K562 (cell line): ENCODE measurements around the gene C10orf105. TPM values are rescaled to one million over a fixed set of nuclear protein-coding genes. Genes with fewer than 3 reads are reported as not detected.
A peak's percentile ranks its signal among the peaks of the same experiment; 100 is the strongest.

Source experiments
- BHLHE40 ChIP-seq: IDR thresholded peaks from 2 replicates; pipeline ENCODE4 v1.6.1; 2011; ENCODE audit warnings: low read length, improper control_type of control experiment
- BRD4 ChIP-seq: fragments of 200-600 bp; sonication (generic); IDR thresholded peaks from 2 replicates; pipeline ENCODE4 v1.6.1; 2017; ENCODE audit warnings: inconsistent platforms
- MTA1 ChIP-seq: fragments of 450-650 bp; IDR thresholded peaks from 2 replicates; pipeline ENCODE4 v1.6.1; 2017; ENCODE audit warnings: borderline replicate concordance
- PCBP1 ChIP-seq: fragments of 200-400 bp; formaldehyde crosslinking; IDR thresholded peaks from 2 replicates; pipeline ENCODE4 v1.6.1; 2018; ENCODE audit warnings: mild to moderate bottlenecking, low read depth, low read length; ENCODE audit not compliant: poor library complexity, severe bottlenecking
- PHF20 ChIP-seq: fragments of 450-650 bp; IDR thresholded peaks from 2 replicates; pipeline ENCODE4 v1.6.1; 2018; ENCODE audit not compliant: partially characterized antibody
- PTTG1 ChIP-seq: fragments of 450-650 bp; IDR thresholded peaks from 2 replicates; pipeline ENCODE4 v1.6.1; 2016; ENCODE audit warnings: low read depth, mild to moderate bottlenecking, missing genetic modification characterization, missing compliant biosample characterization
- TBL1XR1 ChIP-seq, 2 experiments: IDR thresholded peaks; 2 replicates each; pipeline ENCODE4 v1.6.1; 2012; ENCODE audit warnings: improper control_type of control experiment in 2 of 2, low read length in 2 of 2, mild to moderate bottlenecking in 1 of 2
- ZBTB17 ChIP-seq: fragments of 450-650 bp; formaldehyde crosslinking; IDR thresholded peaks from 2 replicates; pipeline ENCODE4 v1.4.0; 2020; ENCODE audit warnings: mild to moderate bottlenecking
- ZFX ChIP-seq: sonication (generic); formaldehyde crosslinking; IDR thresholded peaks from 2 replicates; pipeline ENCODE4 v1.8.0; 2022; ENCODE audit warnings: mild to moderate bottlenecking, missing genetic modification reagents, moderate library complexity
- ZKSCAN8 ChIP-seq: fragments of 200-800 bp; sonication (Bioruptor generic); IDR thresholded peaks from 2 replicates; pipeline ENCODE4 v1.6.1; 2016; ENCODE audit warnings: missing genetic modification characterization, missing compliant biosample characterization
- ZNF197 ChIP-seq: fragments of 200-800 bp; sonication (Bioruptor generic); IDR thresholded peaks from 2 replicates; pipeline ENCODE4 v1.6.1; 2016; ENCODE audit warnings: low read depth, missing genetic modification characterization, missing compliant biosample characterization
- ZNF347 ChIP-seq: fragments of 450-650 bp; formaldehyde crosslinking; IDR thresholded peaks from 2 replicates; pipeline ENCODE4 v1.4.0; 2020; ENCODE audit warnings: low read depth, mild to moderate bottlenecking, moderate library complexity
- ZNF584 ChIP-seq: fragments of 200-800 bp; sonication (Bioruptor generic); IDR thresholded peaks from 2 replicates; pipeline ENCODE4 v1.6.1; 2016; ENCODE audit warnings: low read depth, mild to moderate bottlenecking, missing genetic modification characterization, missing compliant biosample characterization
- polyA plus RNA-seq, 8 experiments: library from polyadenylated mRNA; depleted of rRNA in 4 of 8; stranded (reverse) in 5 of 8; unstranded in 3 of 8; fragments of >200 nt; fragmentation: Nextera tagmentation in 2 of 8; fragmentation: Illumina TruSeq in 1 of 8; extraction: Ambion mirVana in 2 of 8; extraction: Trizol in 1 of 8; gene quantifications; 2 replicates each; pipeline versions ENCODE4 v1.2.1 to v1.2.3, GENCODE V29; 2011 to 2014; ENCODE audit warnings: inconsistent platforms in 1 of 8, missing spikeins in 1 of 8
- total RNA-seq, 7 experiments: library from RNA; depleted of rRNA in 6 of 7; stranded (reverse); fragments of >200 nt in 6 of 7; fragmentation: Illumina TruSeq in 2 of 7; extraction: Trizol in 2 of 7; gene quantifications; 2 replicates each; pipeline versions ENCODE4 v1.2.1 to v1.2.3, GENCODE V29; 2011 to 2021; ENCODE audit warnings: low replicate concordance in 1 of 7
- TF ChIP-seq, protein P1 (sequence below), 2 experiments: IDR thresholded peaks; 2 replicates each; pipeline ENCODE4 v1.6.1; 2011; ENCODE audit warnings: borderline replicate concordance in 1 of 2, control low read depth in 1 of 2, low read depth in 1 of 2, low read length in 1 of 2, mild to moderate bottlenecking in 1 of 2, mixed read lengths in 1 of 2, moderate library complexity in 1 of 2; ENCODE audit not compliant: insufficient read depth in 1 of 2, insufficient read length in 1 of 2, poor library complexity in 1 of 2, severe bottlenecking in 1 of 2; ENCODE audit errors: extremely low read depth in 1 of 2
- TF ChIP-seq, protein P2 (sequence below): fragments of 200-800 bp; sonication (Bioruptor generic); IDR thresholded peaks from 2 replicates; pipeline ENCODE4 v1.6.1; 2017; ENCODE audit warnings: missing genetic modification characterization, missing compliant biosample characterization
- TF ChIP-seq, protein P3 (sequence below), 2 experiments: fragments of 450-650 bp in 1 of 2; sonication (generic) in 1 of 2; formaldehyde crosslinking; conservative IDR thresholded peaks; 2 replicates each; pipeline versions ENCODE4 v1.4.0 to v1.8.1; 2020 to 2022; ENCODE audit warnings: mild to moderate bottlenecking in 1 of 2, missing genetic modification reagents in 1 of 2
- TF ChIP-seq, protein P4 (sequence below): fragments of 450-650 bp; formaldehyde crosslinking; IDR thresholded peaks from 2 replicates; pipeline ENCODE4 v1.4.0; 2020; ENCODE audit warnings: mild to moderate bottlenecking, moderate library complexity

The C10orf105 gene
- total and polyA plus RNA-seq, 9 of the 15 experiments (the other 6 are each of a cell fraction or from before 2014, with no cell fraction given), result 0.03 to 0.25 (median 0.04) TPM; not detected in 3

DNA sequence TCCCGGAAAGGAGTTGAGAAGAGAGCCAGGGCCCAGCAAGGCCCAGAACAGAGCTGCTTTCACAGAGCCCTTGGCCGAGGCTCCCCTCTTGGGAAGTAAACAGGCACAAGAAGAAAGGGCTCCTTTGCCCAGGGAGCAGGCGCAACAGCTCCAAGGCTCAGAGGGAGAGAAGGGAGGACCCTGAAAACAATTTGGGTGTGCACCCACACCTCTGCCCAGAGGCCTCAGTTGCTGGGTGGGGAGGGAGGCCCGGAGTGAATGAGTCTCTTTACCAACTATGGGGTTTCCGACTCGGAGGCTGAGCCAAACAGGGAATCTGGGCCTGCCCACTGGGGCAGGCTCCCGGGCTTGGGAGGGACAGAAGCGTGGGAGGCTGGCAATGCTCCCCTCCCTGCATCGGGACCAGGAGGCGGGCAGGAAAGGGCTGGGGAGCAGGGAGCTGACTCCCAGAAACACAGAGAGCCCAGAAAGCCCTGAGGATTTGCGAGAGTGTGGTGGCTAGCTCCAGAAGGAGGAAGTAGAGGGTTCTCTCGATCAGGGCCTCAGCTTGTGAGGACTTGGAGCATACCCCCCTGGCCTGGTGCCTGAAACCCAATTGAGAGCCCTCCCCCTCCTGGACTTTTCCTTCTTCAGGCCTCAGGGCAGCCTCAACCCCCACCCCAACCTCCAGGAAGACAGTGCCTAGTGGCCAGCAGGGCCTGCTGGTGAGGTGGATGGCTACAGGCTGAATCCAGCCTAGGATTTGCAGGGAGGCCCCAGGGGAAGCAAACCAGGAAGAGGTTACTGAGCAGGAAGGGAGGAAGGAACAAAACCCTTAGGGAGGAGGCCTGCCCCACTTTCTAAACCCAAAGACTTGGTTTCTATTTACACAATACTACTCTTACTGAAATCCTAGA, 6.2 kb downstream of the C10orf105 start (continued):
- TF ChIP-seq, protein P1, sequence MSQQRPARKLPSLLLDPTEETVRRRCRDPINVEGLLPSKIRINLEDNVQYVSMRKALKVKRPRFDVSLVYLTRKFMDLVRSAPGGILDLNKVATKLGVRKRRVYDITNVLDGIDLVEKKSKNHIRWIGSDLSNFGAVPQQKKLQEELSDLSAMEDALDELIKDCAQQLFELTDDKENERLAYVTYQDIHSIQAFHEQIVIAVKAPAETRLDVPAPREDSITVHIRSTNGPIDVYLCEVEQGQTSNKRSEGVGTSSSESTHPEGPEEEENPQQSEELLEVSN (IDR thresholded peaks at IDR 0.05; ENCODE audit: borderline replicate concordance in 1 of 2, extremely low read depth in 1 of 2, insufficient read depth in 1 of 2, insufficient read length in 1 of 2, low read depth in 1 of 2, low read length in 1 of 2, poor library complexity in 1 of 2, severe bottlenecking in 1 of 2), result peak in 1 of 2 experiments; percentile 7
- peak; percentile 17; the same call in 1 of the 2 replicates for TF ChIP-seq MTA1
- TF ChIP-seq, protein P2, sequence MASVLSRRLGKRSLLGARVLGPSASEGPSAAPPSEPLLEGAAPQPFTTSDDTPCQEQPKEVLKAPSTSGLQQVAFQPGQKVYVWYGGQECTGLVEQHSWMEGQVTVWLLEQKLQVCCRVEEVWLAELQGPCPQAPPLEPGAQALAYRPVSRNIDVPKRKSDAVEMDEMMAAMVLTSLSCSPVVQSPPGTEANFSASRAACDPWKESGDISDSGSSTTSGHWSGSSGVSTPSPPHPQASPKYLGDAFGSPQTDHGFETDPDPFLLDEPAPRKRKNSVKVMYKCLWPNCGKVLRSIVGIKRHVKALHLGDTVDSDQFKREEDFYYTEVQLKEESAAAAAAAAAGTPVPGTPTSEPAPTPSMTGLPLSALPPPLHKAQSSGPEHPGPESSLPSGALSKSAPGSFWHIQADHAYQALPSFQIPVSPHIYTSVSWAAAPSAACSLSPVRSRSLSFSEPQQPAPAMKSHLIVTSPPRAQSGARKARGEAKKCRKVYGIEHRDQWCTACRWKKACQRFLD (CRISPR knock-in tag), result peak; percentile 36
- TF ChIP-seq ZNF197 (CRISPR knock-in tag), result peak; percentile 81
- TF ChIP-seq BHLHE40, result no peak
- TF ChIP-seq BRD4, result peak; percentile 88; the same call in 1 of the 2 replicates
- no peak for TF ChIP-seq TBL1XR1 (IDR thresholded peaks at IDR 0.05; ENCODE audit: low read length in 2 of 2)
- no peak for TF ChIP-seq PCBP1
- TF ChIP-seq ZNF347, result no peak
- 0 out of 2 replicates have a peak, but pooled peaks have one; percentile 53 for TF ChIP-seq ZBTB17 (CRISPR knock-in tag)
- TF ChIP-seq, protein P3, sequence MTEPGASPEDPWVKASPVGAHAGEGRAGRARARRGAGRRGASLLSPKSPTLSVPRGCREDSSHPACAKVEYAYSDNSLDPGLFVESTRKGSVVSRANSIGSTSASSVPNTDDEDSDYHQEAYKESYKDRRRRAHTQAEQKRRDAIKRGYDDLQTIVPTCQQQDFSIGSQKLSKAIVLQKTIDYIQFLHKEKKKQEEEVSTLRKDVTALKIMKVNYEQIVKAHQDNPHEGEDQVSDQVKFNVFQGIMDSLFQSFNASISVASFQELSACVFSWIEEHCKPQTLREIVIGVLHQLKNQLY (CRISPR knock-in tag; conservative IDR thresholded peaks at IDR 0.05), result no peak
- TF ChIP-seq PTTG1 (tag), result no peak
- TF ChIP-seq, protein P4, sequence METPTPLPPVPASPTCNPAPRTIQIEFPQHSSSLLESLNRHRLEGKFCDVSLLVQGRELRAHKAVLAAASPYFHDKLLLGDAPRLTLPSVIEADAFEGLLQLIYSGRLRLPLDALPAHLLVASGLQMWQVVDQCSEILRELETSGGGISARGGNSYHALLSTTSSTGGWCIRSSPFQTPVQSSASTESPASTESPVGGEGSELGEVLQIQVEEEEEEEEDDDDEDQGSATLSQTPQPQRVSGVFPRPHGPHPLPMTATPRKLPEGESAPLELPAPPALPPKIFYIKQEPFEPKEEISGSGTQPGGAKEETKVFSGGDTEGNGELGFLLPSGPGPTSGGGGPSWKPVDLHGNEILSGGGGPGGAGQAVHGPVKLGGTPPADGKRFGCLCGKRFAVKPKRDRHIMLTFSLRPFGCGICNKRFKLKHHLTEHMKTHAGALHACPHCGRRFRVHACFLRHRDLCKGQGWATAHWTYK, result 0 out of 2 replicates have a peak, but pooled peaks have one; percentile 39
- peak; percentile 73 for TF ChIP-seq PHF20
- TF ChIP-seq ZKSCAN8 (CRISPR knock-in tag), result peak; percentile 64; the same call in 1 of the 2 replicates
- peak; percentile 64; the same call in 1 of the 2 replicates for TF ChIP-seq ZFX
- peak; percentile 67 for TF ChIP-seq ZNF584 (CRISPR knock-in tag)
